GM23248 (cell line): ENCODE data around the gene RBM15B. TPM values are rescaled to one million over a fixed set of nuclear protein-coding genes. Genes with fewer than 3 reads are reported as not detected.
"Not testable (repeated sequence)": the region's sequence is repeated elsewhere in the genome, so short reads cannot be mapped to it uniquely, and the experiment has no call there.

Experiments used
- DNase-seq: peaks from one replicate; pipeline ENCODE4 v3.0.0-alpha.2; 2015
- H2AFZ ChIP-seq: fragments of 200-600 bp; sonication (generic); 2 replicates; pipeline ENCODE4 v1.6.1; 2016; ENCODE audit warnings: antibody characterized with exemption
- H3F3A ChIP-seq: fragments of 200-600 bp; sonication (generic); 2 replicates; pipeline ENCODE4 v1.6.1; 2016; ENCODE audit warnings: mild to moderate bottlenecking, antibody characterized with exemption, mixed run types; ENCODE audit not compliant: insufficient read depth
- H3K27ac ChIP-seq: fragments of 200-600 bp; sonication (generic); 2 replicates; pipeline ENCODE4 v1.5.1; 2016; ENCODE audit warnings: mild to moderate bottlenecking
- H3K27me3 ChIP-seq: fragments of 200-600 bp; sonication (generic); replicated peaks from 2 replicates; pipeline ENCODE4 v1.6.1; 2016; ENCODE audit warnings: mild to moderate bottlenecking; ENCODE audit not compliant: insufficient read depth
- H3K36me3 ChIP-seq: fragments of 200-600 bp; sonication (generic); 2 replicates; pipeline ENCODE4 v1.6.1; 2016; ENCODE audit warnings: low read depth, mild to moderate bottlenecking
- H3K4me1 ChIP-seq: fragments of 200-600 bp; sonication (generic); 2 replicates; pipeline ENCODE4 v1.6.1; 2016; ENCODE audit warnings: mild to moderate bottlenecking; ENCODE audit not compliant: insufficient read depth
- H3K4me2 ChIP-seq: fragments of 200-600 bp; sonication (generic); one replicate; pipeline ENCODE4 v1.6.1; 2016; ENCODE audit warnings: mild to moderate bottlenecking; ENCODE audit not compliant: unreplicated experiment
- H3K4me3 ChIP-seq: fragments of 200-600 bp; sonication (generic); 2 replicates; pipeline ENCODE4 v1.5.1; 2016; ENCODE audit warnings: mild to moderate bottlenecking
- H3K79me2 ChIP-seq: fragments of 200-600 bp; sonication (generic); 2 replicates; pipeline ENCODE4 v1.6.1; 2016; ENCODE audit warnings: mild to moderate bottlenecking; ENCODE audit not compliant: insufficient read depth
- H3K9ac ChIP-seq: fragments of 200-600 bp; sonication (generic); 2 replicates; pipeline ENCODE4 v1.6.1; 2016; ENCODE audit warnings: mild to moderate bottlenecking
- H3K9me2 ChIP-seq: fragments of 200-600 bp; sonication (generic); 2 replicates; pipeline ENCODE4 v1.6.1; 2016; ENCODE audit warnings: mixed run types, mild to moderate bottlenecking, moderate library complexity; ENCODE audit not compliant: insufficient read depth
- H3K9me3 ChIP-seq: fragments of 200-600 bp; sonication (generic); one replicate; pipeline ENCODE4 v1.6.1; 2017; ENCODE audit warnings: low read depth
- H4K20me1 ChIP-seq: fragments of 200-600 bp; sonication (generic); 2 replicates; pipeline ENCODE4 v1.6.0; 2016; ENCODE audit not compliant: insufficient read depth
- EZH2 ChIP-seq: fragments of 200-600 bp; sonication (generic); IDR thresholded peaks from 2 replicates; pipeline ENCODE4 v1.6.1; 2018; ENCODE audit warnings: antibody characterized with exemption, mild to moderate bottlenecking; ENCODE audit not compliant: insufficient read depth, poor library complexity, severe bottlenecking
- EZH2phosphoT487 ChIP-seq: fragments of 200-600 bp; sonication (generic); IDR thresholded peaks from 2 replicates; pipeline ENCODE4 v1.6.1; 2018; ENCODE audit warnings: antibody characterized with exemption, moderate library complexity, mild to moderate bottlenecking, low read depth; ENCODE audit not compliant: insufficient read depth
- WGBS, 2 experiments: methylation state at CpG; one replicate each; pipeline ENCODE4 v1.1.6; 2015 to 2017; ENCODE audit warnings: low lambda C conversion rate in 2 of 2, low coverage in 1 of 2; ENCODE audit errors: missing lambda C conversion rate in 2 of 2; 5-methylcytosine and 5-hydroxymethylcytosine counted together
- in situ Hi-C: fragments of 300-500 bp; cut with MboI; formaldehyde crosslinking; loops from 2 replicates; pipeline ENCODE4 v1.15.0; 2020
- polyA plus RNA-seq: library from polyadenylated mRNA; unstranded; fragments of >200 nt; fragmentation: Nextera tagmentation; extraction: Ambion mirVana; gene quantifications from 2 replicates; pipeline ENCODE4 v1.2.1, GENCODE V29; 2016
- total RNA-seq: library from RNA; depleted of rRNA; stranded (reverse); fragments of >200 nt; shearing (Covaris generic); gene quantifications from 2 replicates; pipeline ENCODE4 v1.2.3, GENCODE V29; 2014

Gene RBM15B
- total and polyA plus RNA-seq, 2 experiments from 2014 or later: 13.3 to 21.2 TPM

- no peaks in the 10 kb centered on the region for H3K79me2 ChIP-seq
- no peak for DNase-seq
- H3K9me2 ChIP-seq: no peaks in the 10 kb centered on the region
- H3K27me3 ChIP-seq: no peaks in the 10 kb centered on the region
- no peak overlapping the region for H2AFZ ChIP-seq
- no peak overlapping the region for H3K4me3 ChIP-seq
- no peaks in the 10 kb centered on the region for H3K9me3 ChIP-seq
- TF ChIP-seq EZH2 (no peak), EZH2phosphoT487 (no peak)
- no peak overlapping the region for H3K27ac ChIP-seq
- H4K20me1 ChIP-seq: no peaks in the 10 kb centered on the region
- H3K36me3 ChIP-seq: no peaks in the 10 kb centered on the region
- in situ Hi-C loops: no loop called here
- H3F3A ChIP-seq: no peaks in the 10 kb centered on the region
- no peak overlapping the region for H3K4me2 ChIP-seq
- H3K4me1 ChIP-seq: no peaks in the 10 kb centered on the region
- H3K9ac ChIP-seq: no peak overlapping the region
- WGBS, 2 experiments: 42% methylated on average over 4 of the region's 4 CpGs
Observed at GRCh38 chr3:51357856-51358255, 33.2 kb upstream of the RBM15B start.

- H3K9me3 ChIP-seq: no peaks in the 10 kb centered on the region
- whole genome bisulfite sequencing, 2 experiments: 47 to 48% methylated on average over 3 of the region's 3 CpGs
- H3K4me3 ChIP-seq: no peak overlapping the region
Observed at GRCh38 chr3:51358981-51359380, 32.1 kb upstream of the RBM15B start.

GRCh38 chr3:51360806-51361205 lies 30.3 kb upstream of the RBM15B start:
- Histone ChIP-seq H3K4me2 (no peak overlapping the region), H3K4me1 (no peaks in the 10 kb centered on the region), H3K79me2 (no peaks in the 10 kb centered on the region), H3K9me3 (no peaks in the 10 kb centered on the region), H3K36me3 (no peaks in the 10 kb centered on the region), H3K9ac (no peak overlapping the region), H3F3A (no peaks in the 10 kb centered on the region), H3K4me3 (no peak overlapping the region), H2AFZ (no peak overlapping the region), H3K9me2 (no peaks in the 10 kb centered on the region), H3K27me3 (no peaks in the 10 kb centered on the region), H4K20me1 (no peaks in the 10 kb centered on the region), H3K27ac (no peak overlapping the region)
- DNase-seq: no peak
- TF ChIP-seq EZH2: no peak
- no peak for TF ChIP-seq EZH2phosphoT487
- WGBS, 2 experiments: 68 to 73% methylated on average over 3 of the region's 3 CpGs
- in situ Hi-C loops: no loop called here

More at GRCh38 chr3:51358981-51359380, 32.1 kb upstream of the RBM15B start:
- Histone ChIP-seq H3K27ac (no peak overlapping the region), H3K4me2 (no peak overlapping the region), H2AFZ (no peak overlapping the region), H3K9me2 (no peaks in the 10 kb centered on the region), H3K9ac (no peak overlapping the region), H3K36me3 (no peaks in the 10 kb centered on the region), H3F3A (no peaks in the 10 kb centered on the region), H3K4me1 (no peaks in the 10 kb centered on the region), H3K79me2 (no peaks in the 10 kb centered on the region), H4K20me1 (no peaks in the 10 kb centered on the region), H3K27me3 (no peaks in the 10 kb centered on the region)
- in situ Hi-C loops: no loop called here
- TF ChIP-seq EZH2: no peak
- no peak for TF ChIP-seq EZH2phosphoT487
- no peak for DNase-seq

- DNase-seq: no peak
- no peak for TF ChIP-seq EZH2phosphoT487
- no peak for TF ChIP-seq EZH2
- WGBS, 2 experiments: 61 to 64% methylated on average over 6 of the region's 6 CpGs
- no peak overlapping the region for H3K27ac ChIP-seq
- H3F3A ChIP-seq: no peaks in the 10 kb centered on the region
- H3K27me3 ChIP-seq: no peaks in the 10 kb centered on the region
- no peak overlapping the region for H2AFZ ChIP-seq
- no peaks in the 10 kb centered on the region for H3K9me3 ChIP-seq
- no peaks in the 10 kb centered on the region for H4K20me1 ChIP-seq
- H3K4me1 ChIP-seq: no peaks in the 10 kb centered on the region
- H3K79me2 ChIP-seq: no peaks in the 10 kb centered on the region
- H3K9ac ChIP-seq: no peak overlapping the region
- no peak overlapping the region for H3K4me2 ChIP-seq
- H3K4me3 ChIP-seq: no peak overlapping the region
- no peaks in the 10 kb centered on the region for H3K36me3 ChIP-seq
- in situ Hi-C loops: no loop called here
- H3K9me2 ChIP-seq: no peaks in the 10 kb centered on the region
Observed at GRCh38 chr3:51361746-51362145, 29.3 kb upstream of the RBM15B start.

- H3K4me3 ChIP-seq: no peak overlapping the region
- H3K9me3 ChIP-seq: no peaks in the 10 kb centered on the region
- no peaks in the 10 kb centered on the region for H3K27me3 ChIP-seq
- no peak for DNase-seq
- H3K27ac ChIP-seq: no peak overlapping the region
- no peaks in the 10 kb centered on the region for H3K4me1 ChIP-seq
- H3K79me2 ChIP-seq: no peaks in the 10 kb centered on the region
- WGBS, 2 experiments: 54% methylated on average over 9 of the region's 9 CpGs
- no peak overlapping the region for H3K9ac ChIP-seq
- H2AFZ ChIP-seq: no peak overlapping the region
- H3K9me2 ChIP-seq: no peaks in the 10 kb centered on the region
- no peaks in the 10 kb centered on the region for H3K36me3 ChIP-seq
- H3K4me2 ChIP-seq: no peak overlapping the region
- in situ Hi-C loops: no loop called here
- TF ChIP-seq EZH2 (no peak), EZH2phosphoT487 (no peak)
- H4K20me1 ChIP-seq: no peaks in the 10 kb centered on the region
- no peaks in the 10 kb centered on the region for H3F3A ChIP-seq
Observed at GRCh38 chr3:51362476-51362875, 28.6 kb upstream of the RBM15B start.

DNA sequence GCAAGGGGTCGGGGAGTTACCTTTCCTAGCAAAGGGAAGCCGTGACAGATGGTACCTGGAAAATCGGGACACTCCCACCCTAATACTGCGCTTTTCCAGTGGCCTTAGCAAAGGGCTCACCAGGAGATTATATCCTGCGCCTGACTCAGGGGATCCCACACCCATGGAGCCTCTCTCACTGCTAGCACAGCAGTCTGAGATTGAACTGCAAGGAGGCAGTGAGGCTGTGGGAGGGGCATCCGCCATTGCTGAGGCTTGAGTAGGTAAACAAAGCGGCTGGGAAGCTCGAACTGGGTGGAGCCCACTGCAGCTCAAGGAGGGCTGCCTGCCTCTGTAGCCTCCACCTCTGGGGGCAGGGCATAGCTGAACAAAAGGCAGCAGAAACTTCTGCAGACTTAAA lies 22.8 kb upstream of the RBM15B start:
- H3K9me3 ChIP-seq, H3K79me2 ChIP-seq, H3K4me2 ChIP-seq, H4K20me1 ChIP-seq, H3K4me3 ChIP-seq, H3K36me3 ChIP-seq, H3F3A ChIP-seq, H3K9ac ChIP-seq, in situ Hi-C loops, H3K27ac ChIP-seq, H3K4me1 ChIP-seq, H3K9me2 ChIP-seq, DNase-seq, H3K27me3 ChIP-seq, H2AFZ ChIP-seq: not testable (repeated sequence)
- WGBS, 2 experiments: 59 to 61% methylated on average over 7 to 8 of the region's 8 CpGs
